Measurements from ENCODE around the gene C2orf42.
A peak's percentile ranks its signal among the peaks of the same experiment; 100 is the strongest.
"Not testable (repeated sequence)": the region's sequence is repeated elsewhere in the genome, so short reads cannot be mapped to it uniquely, and the experiment has no call there.

The C2orf42 gene

GRCh38 chr2:70131344-70132143 is 59.3 kb downstream of the C2orf42 start:
- not testable (repeated sequence) for DNase-seq

DNA sequence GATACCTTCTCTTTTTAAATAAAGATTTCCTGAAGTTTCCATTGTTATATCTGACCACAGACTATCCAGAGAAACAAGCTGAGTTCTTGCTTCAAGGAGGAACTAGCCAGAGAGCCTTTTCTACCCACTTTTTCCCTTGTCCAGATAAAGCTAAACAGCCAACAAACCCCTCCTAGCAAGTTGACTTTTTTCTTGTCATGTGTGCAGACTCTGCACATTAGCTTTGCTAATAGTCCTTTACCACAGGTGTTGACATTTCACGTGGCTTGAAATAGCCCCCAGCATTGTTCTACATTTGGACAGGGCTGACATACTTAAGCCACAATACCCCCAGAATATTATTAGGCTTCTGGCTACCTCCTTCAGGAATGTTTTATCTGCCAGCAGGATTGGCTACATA is 62.8 kb downstream of the C2orf42 start:
- no peak for DNase-seq

DNA sequence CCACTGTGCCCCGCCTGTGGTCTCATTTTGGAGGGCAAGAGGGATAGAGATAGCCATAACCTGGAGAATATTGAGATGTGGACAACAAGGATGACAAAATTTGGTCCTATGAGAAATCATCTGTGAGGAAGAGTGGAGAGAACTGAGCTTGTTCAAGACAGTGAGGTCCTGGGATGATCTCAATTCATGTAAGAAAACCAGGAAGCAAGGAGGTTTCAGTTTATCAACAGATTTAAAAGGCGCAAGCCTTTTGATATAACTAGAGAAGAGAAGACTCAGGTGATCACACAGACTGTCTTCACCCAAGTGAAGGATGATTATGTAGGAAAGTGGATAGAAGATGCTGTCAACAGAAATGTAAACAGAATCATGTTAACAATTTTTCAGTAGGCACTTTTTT is 64.4 kb downstream of the C2orf42 start:
- DNase-seq = no peak

DNA sequence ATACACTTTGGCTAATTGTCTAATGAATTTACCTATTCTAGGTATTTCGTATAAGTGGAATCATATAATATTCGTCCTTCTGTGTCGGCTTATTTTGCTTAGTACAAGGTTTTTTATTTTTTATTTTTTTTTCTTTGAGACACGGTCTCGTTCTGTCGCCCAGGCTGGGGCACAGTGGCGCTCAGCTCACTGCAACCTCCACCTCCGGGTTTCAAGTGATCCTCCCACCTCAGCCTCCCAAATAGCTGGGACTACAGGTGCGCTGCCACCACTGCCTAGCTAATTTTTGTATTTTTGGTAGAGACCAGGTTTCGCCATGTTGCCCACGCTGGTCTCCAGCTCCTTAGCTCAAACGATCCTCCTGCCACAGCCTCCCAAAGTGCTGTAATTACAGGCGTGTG is 65.3 kb downstream of the C2orf42 start:
- no peak for DNase-seq

DNA sequence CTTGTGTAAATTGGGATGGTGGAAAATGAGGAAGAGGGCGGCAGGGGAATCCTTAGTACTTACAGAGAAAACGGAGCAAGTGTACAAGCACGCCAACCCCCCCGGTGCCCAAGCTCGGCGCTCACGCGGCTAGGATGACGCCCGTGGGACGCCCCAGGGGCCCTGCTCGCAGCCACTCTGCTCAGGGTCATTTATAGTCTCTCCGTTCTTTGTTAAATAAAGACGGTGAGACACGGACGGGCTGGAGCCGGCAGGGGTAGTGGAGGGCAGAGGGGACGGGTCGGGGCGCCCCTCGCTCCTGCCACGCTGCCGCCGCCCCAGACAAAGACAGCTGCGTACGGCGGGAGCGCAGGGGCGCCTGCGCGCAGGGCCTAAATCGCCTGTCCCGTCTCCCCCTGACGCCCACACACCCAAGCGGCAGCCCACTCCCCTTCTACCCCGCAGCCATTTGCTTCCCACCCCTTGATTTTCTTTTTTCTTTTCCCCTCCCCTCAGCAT is 65.8 kb downstream of the C2orf42 start:
- DNase-seq = no peak

GRCh38 chr2:70123829-70124116 is 67.0 kb downstream of the C2orf42 start:
- no peak for DNase-seq

GRCh38 chr2:70123051-70123828 is 67.6 kb downstream of the C2orf42 start:
- DNase-seq = no peak

DNA sequence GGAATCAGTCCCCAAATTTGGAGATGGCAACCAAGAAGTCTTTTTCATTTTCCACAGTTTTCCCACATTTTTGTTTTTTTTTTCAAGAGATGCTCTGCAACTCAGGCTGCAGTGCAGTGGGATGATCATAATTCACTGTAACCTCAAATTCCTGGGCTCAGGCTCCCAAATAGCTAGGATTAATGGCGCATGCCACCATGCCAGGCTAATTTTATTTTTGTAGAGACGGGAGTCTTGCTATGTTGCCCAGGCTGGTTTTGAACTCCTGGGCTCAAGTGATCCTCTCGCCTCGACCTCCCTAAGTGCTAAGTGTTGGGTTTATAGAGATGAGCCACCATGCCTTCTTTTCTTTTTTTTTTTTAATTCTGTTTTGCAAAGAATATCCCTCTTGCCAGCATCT is 68.3 kb downstream of the C2orf42 start:
- DNase-seq = no peak

DNA sequence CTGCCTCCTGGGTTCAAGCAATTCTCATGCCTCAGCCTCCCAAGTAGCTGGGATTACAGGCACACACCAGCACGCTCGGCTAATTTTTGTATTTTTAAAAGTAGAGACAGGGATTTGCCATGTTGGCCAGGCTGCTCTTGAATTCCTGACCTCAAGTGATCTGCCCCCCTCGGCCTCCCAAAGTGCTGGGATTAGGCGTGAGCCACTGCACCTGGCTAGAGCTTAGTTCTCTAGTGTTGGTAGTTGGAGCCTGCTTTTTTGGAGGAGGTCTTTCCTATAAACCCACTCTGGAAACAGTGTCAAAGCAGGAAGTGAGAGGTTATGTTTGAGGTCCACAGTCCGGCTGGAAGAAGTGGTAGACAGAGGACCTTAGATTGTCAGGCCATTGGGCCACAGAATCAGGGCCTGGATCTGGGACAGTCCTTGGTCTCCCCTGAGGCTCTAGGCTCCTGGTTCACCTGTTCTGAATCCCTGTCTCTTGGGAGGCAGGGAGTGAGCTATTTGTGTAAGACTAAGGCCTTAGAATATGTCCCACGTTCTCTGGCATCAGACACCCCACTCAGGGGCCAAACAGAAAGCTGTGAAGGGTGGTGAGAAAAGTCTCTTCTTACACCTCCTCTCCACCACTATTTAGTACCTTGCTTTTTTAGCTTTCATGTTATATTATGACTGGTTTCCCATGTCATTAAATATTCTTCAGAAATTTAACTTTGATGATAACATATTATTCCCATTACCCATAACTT is 69.0 kb downstream of the C2orf42 start:
- no peak for DNase-seq

- peak; percentile 22 for DNase-seq
These were observed 71.9 kb downstream of the C2orf42 start for GRCh38 chr2:70118798-70119454.

DNA sequence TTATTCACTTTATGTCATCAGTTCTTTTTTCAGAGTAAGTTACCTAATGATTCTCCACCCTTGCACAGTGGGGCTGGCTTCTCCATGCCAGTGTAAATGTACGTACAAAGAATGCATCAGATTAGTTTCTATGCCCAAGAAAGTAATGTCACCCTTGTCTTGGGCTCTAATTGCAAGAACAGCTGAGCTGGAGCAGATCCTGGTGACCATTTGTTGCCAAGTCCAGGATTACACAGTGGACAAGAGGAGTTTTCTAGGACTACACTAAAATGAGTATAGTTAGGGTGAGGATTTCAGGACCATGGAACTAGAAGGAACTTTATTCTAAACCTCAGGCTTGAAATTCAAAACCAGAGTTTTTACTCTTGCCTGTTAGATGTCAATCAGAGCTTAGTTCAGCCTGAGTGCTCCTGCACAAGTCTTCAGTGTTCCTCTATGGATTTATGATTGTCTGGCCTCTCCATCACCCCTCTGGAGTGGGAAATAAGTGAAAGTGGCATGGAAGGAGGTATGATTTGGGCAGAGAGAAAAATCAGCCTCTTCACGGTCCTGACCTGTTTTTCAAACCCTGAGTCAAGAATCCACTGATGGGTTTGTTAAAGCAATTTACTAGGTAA is 73.8 kb downstream of the C2orf42 start:
- DNase-seq = no peak

DNA sequence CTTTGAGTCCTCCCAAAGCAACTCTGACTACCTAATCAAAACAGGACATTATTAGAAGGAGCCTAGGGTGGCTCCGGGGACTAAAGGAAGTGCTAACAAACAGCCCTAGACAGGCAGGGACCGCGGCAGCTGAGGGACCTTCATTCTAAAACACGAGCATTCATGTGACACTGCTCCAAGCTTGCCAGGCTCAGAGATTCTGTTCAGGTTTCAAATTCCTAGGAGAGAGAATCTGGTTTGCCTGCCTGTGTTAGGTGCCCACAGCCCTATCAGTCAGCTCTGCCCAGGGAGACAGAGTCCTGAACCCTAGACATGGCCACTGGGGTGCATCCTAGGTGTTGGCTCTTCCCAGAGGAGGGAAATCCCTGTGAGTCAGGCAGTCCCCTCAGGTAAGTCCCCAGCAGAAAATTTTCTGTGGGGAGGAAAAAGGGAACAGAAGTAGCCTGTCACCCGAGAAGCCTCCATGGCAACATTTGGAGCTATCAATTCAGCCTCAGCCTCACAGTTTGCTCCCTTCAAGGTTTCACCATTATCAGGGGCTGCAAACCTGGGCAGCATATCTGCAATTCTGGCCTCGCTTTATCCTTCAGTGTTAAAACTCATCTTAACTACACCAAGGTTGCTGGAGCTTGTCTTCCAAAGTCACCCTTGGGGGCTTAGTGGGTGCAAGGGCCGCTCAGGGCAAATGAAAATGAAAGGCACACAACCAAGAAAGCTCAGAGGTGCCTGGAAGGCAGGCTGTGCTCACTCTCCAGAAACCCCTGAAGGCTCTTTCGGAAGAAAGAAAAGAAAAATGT is 75.0 kb downstream of the C2orf42 start:
- DNase-seq = no peak

DNA sequence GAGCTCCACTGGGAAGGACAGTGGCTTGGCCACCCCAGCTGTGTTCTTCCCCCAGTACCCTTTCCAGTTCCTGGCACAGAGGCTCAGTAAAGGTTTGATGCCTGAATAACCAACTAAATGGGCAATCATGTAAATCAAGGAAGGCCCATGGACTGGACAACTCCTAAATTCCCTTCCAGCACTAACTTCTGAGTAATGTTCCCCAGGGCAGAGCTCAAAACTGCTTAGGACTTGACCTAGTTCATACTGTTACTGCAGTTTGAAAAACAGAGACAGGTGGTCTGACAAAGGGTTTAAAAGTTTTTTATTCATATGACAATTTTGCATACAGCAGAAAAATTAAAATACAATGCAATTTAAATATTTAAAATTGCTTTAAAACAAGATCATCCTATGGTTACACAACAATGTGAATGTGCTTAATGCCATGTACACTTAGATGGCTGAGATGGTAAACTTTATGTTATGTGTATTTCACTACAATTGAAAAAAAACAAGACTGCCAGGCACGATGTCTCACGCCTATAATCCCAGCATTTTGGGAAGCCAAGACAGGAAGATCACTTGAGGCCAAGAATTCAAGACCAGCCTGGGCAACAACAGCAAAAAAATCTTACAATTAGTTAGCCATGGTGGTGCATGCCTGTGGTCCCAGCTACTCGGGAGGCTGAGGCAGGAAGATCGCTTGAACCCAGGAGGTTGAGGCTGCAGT is 77.3 kb downstream of the C2orf42 start:
- no peak for DNase-seq

DNA sequence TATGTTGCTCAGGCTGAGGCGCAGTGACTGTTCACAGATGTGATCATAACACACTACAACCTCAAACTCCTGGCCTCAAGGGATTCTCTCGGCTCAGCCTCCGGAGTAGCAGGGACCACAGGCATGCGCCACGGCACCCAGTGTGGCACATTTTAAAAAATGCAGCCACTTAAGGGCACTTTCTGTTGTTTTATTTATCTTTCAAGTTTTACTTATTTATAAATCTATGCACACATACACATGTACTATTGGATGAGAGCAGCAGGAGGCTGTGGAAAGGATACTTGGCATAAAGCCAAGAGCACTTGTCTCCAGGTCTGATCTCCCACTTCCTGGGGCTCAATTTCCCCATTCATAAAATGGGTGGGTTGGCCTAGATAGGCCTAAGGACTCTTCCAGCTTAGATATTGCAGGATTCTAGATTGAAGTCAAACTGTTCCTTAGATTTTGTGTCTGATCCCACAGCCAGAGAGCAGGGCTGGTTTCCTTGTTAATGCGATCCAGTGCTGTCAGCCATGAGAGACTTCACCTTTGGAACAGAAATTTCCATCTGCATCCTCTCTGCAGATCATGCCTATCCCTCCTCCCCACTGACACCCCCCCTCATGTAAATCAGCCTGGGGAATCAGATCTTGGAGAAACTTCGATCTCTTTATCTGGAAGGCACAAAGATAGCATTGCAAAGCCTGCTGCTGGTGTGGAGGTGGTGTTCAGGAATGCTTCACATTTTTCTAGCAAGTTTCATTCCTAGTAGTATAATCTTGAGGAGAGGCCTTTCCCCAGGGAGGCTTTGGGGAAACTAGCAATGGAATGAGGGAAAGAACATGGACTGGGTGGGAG is 78.8 kb downstream of the C2orf42 start:
- DNase-seq = no peak

GRCh38 chr2:70110397-70110796 is 80.4 kb downstream of the C2orf42 start:
- DNase-seq = not testable (repeated sequence)

- DNase-seq = not testable (repeated sequence)
These were observed 84.7 kb downstream of the C2orf42 start for GRCh38 chr2:70106138-70106537.

DNA sequence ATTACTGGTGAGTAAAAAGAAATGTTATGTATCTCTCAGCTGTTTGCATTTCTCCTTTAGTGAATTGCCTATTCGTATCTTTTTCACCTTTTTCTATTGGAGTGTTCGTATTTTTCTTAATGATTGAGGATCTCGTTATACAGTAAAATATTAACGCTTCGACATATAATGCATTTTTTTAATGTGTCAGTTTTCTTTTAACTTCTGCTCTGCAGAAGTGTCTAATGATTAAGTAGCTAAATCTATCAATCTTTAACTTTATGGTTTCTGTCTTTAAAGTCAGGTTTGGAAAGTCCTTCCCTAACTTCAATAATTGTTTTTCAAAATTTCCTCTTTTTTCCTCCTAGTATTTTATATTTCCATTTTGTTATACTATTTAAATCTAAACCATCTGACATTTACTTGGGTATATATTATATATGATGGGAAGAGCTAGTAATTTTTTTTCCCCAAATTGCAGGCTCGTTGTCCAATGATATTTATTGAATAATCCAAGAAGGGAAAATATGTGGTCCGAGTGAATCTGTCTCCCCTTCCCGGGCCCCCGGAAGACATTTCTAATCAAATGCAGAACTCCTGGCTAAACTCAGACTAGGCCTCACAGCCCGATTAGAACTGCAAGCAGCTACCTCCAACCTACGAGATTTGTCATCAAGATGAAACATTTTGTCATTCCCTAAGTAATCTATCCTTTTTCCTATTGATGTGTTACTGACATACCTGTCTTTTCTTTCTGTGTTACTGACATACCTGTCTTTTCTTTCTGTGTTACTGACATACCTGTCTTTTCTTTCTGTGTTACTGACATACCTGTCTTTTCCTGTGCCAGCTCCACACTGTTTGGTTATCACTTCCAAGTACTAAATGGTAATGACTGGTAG is 86.3 kb downstream of the C2orf42 start:
- DNase-seq = no peak

- no peak for DNase-seq
These were observed 87.2 kb downstream of the C2orf42 start for GRCh38 chr2:70103531-70104061.

Data from NCI-H774 (cell line).